DND-41 (cell line): ENCODE data around the gene KDM6B.

Experiments used
- ATAC-seq: fragments of 200-7000 bp; cut with Tn5 transposase; 3 replicates; pipeline ENCODE4 v1.9.1; 2021; ENCODE audit warnings: low read depth; ENCODE audit not compliant: insufficient read depth
- DNase-seq: peaks from one replicate; pipeline ENCODE4 v3.0.0-alpha.2; 2020
- H2AFZ ChIP-seq: 2 replicates; pipeline ENCODE4 v1.6.0; 2012; ENCODE audit warnings: low read depth, low read length
- H3K27ac ChIP-seq: 2 replicates; pipeline ENCODE4 v1.5.1; 2012; ENCODE audit warnings: low read length, inconsistent platforms
- H3K27me3 ChIP-seq: fragments of 200-600 bp; sonication (generic); 2 replicates; pipeline ENCODE4 v1.6.0; 2012; ENCODE audit warnings: low read length, mild to moderate bottlenecking, inconsistent platforms; ENCODE audit not compliant: insufficient read depth, poor library complexity
- H3K36me3 ChIP-seq: 2 replicates; pipeline ENCODE4 v1.5.1; 2012; ENCODE audit warnings: low read length, inconsistent platforms; ENCODE audit not compliant: insufficient read depth
- H3K4me1 ChIP-seq: 2 replicates; pipeline ENCODE4 v1.5.1; 2012; ENCODE audit warnings: mild to moderate bottlenecking, low read length; ENCODE audit not compliant: insufficient read depth
- H3K4me2 ChIP-seq: 2 replicates; pipeline ENCODE4 v1.6.0; 2012; ENCODE audit warnings: mild to moderate bottlenecking, moderate library complexity, low read length, inconsistent platforms; ENCODE audit not compliant: insufficient read depth
- H3K4me3 ChIP-seq, 2 experiments: fragments of 200-600 bp in 1 of 2; shearing (Covaris generic) in 1 of 2; 2 replicates each; pipeline ENCODE4 v1.5.1; 2012 to 2016; ENCODE audit warnings: inconsistent platforms in 2 of 2, low read length in 2 of 2, mild to moderate bottlenecking in 2 of 2, low read depth in 1 of 2, moderate library complexity in 1 of 2
- H3K79me2 ChIP-seq: 2 replicates; pipeline ENCODE4 v1.6.0; 2012; ENCODE audit warnings: low read length, inconsistent platforms; ENCODE audit not compliant: insufficient read depth
- H3K9ac ChIP-seq: 2 replicates; pipeline ENCODE4 v1.6.0; 2012; ENCODE audit warnings: low read depth, mild to moderate bottlenecking, inconsistent platforms, low read length, moderate library complexity
- H3K9me3 ChIP-seq: 2 replicates; pipeline ENCODE4 v1.5.1; 2012; ENCODE audit warnings: low read length, moderate library complexity, mild to moderate bottlenecking, inconsistent platforms; ENCODE audit not compliant: insufficient read depth, severe bottlenecking
- H4K20me1 ChIP-seq: 2 replicates; pipeline ENCODE4 v1.6.0; 2012; ENCODE audit warnings: low read length; ENCODE audit not compliant: insufficient read depth
- CTCF ChIP-seq: IDR thresholded peaks from 2 replicates; pipeline ENCODE4 v1.5.1; 2012; ENCODE audit warnings: borderline replicate concordance, low read length, moderate library complexity, mild to moderate bottlenecking; ENCODE audit not compliant: poor library complexity, severe bottlenecking; ENCODE audit errors: extremely low read depth
- EZH2 ChIP-seq: IDR thresholded peaks from 3 replicates; pipeline ENCODE4 v1.6.1; 2012; ENCODE audit warnings: borderline replicate concordance, low read depth, mild to moderate bottlenecking, moderate library complexity, low read length, inconsistent platforms; ENCODE audit not compliant: severe bottlenecking

The KDM6B gene

GRCh38 chr17:7814969-7815368 lies 19.0 kb upstream of the KDM6B start:
- Histone ChIP-seq H3K9ac (no peak overlapping the region), H3K36me3 (no peaks in the 10 kb centered on the region), H3K4me1 (no peaks in the 10 kb centered on the region), H3K4me2 (no peak overlapping the region), H3K9me3 (no peaks in the 10 kb centered on the region), H2AFZ (no peak overlapping the region), H3K79me2 (no peaks in the 10 kb centered on the region), H4K20me1 (no peaks in the 10 kb centered on the region), H3K4me3 (no peak overlapping the region), H3K27me3 (peaks cover 20% of the 10 kb centered on the region), H3K27ac (no peak overlapping the region)
- no peak for ATAC-seq
- TF ChIP-seq CTCF (no peak), EZH2 (no peak)
- DNase-seq = no peak

GRCh38 chr17:7816926-7817642 lies 16.9 kb upstream of the KDM6B start:
- H3K27me3 ChIP-seq = peaks cover 17% of the 10 kb centered on the region
- H4K20me1 ChIP-seq = no peaks in the 10 kb centered on the region
- H3K36me3 ChIP-seq = no peaks in the 10 kb centered on the region
- no peaks in the 10 kb centered on the region for H3K9me3 ChIP-seq
- no peak overlapping the region for H3K4me3 ChIP-seq
- DNase-seq (no peak), ATAC-seq (no peak)
- H3K9ac ChIP-seq = no peak overlapping the region
- no peak for TF ChIP-seq EZH2
- TF ChIP-seq CTCF = no peak
- H3K27ac ChIP-seq = no peak overlapping the region
- H3K4me1 ChIP-seq = no peaks in the 10 kb centered on the region
- no peak overlapping the region for H2AFZ ChIP-seq
- no peak overlapping the region for H3K4me2 ChIP-seq
- H3K79me2 ChIP-seq = no peaks in the 10 kb centered on the region

DNA sequence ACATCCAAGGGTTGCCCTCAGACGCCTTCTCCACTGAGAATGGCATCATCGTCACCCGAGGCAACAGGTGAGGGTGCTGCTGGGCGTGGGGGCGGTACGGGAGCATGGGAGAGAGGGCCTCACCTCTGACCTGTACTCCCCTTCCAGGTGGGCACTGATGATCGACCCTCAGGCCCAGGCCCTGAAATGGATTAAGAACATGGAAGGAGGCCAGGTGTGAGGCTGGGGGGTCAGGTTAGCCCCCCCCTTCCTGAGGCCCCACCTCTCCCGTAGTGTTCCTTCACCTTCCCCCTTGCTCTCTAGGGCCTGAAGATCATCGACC lies 16.4 kb upstream of the KDM6B start:
- H2AFZ ChIP-seq = no peak overlapping the region
- no peak overlapping the region for H3K4me2 ChIP-seq
- no peaks in the 10 kb centered on the region for H3K9me3 ChIP-seq
- H3K9ac ChIP-seq = no peak overlapping the region
- no peak for ATAC-seq
- H3K79me2 ChIP-seq = no peaks in the 10 kb centered on the region
- no peaks in the 10 kb centered on the region for H3K36me3 ChIP-seq
- no peak overlapping the region for H3K27ac ChIP-seq
- peaks cover 17% of the 10 kb centered on the region for H3K27me3 ChIP-seq
- TF ChIP-seq CTCF (no peak), EZH2 (no peak)
- H3K4me3 ChIP-seq = no peak overlapping the region
- H3K4me1 ChIP-seq = no peaks in the 10 kb centered on the region
- no peak for DNase-seq
- H4K20me1 ChIP-seq = no peaks in the 10 kb centered on the region
